Spleen (tissue), 11 donors: Measurements from ENCODE around the gene NFKBIE. TPM values are rescaled to one million over a fixed set of nuclear protein-coding genes. Genes with fewer than 3 reads are reported as not detected.
A peak's percentile ranks its signal among the peaks of the same experiment; 100 is the strongest.

Experiments
- DNase-seq: peaks from one replicate; pipeline ENCODE4 v3.0.0-alpha.2; 2020
- H3K27ac ChIP-seq, 8 donors: fragments of 200-600 bp; sonication (generic) in 7 of 8; 1 replicate in 4 of 8; 2 replicates in 4 of 8; pipeline versions ENCODE4 v1.5.0 to v1.8.0; 2016 to 2021; ENCODE audit warnings: inconsistent platforms in 4 of 8, mild to moderate bottlenecking in 4 of 8, moderate library complexity in 1 of 8
- H3K27me3 ChIP-seq, 7 donors: fragments of 200-600 bp; sonication (generic) in 6 of 7; replicated peaks in 1 of 7; 1 replicate in 4 of 7; 2 replicates in 3 of 7; pipeline versions ENCODE4 v1.5.0 to v1.8.0; 2016 to 2021; ENCODE audit warnings: inconsistent platforms in 3 of 7, mild to moderate bottlenecking in 1 of 7
- H3K36me3 ChIP-seq, 6 donors: fragments of 200-600 bp; sonication (generic) in 5 of 6; 1 replicate in 4 of 6; 2 replicates in 2 of 6; pipeline versions ENCODE4 v1.5.0 to v1.8.0; 2016 to 2021; ENCODE audit warnings: inconsistent platforms in 2 of 6
- H3K4me1 ChIP-seq, 6 donors: fragments of 200-600 bp; sonication (generic) in 5 of 6; 1 replicate in 3 of 6; 2 replicates in 3 of 6; pipeline versions ENCODE4 v1.5.0 to v1.8.0; 2016 to 2021; ENCODE audit warnings: inconsistent platforms in 3 of 6
- H3K4me3 ChIP-seq, 8 donors: fragments of 200-600 bp; sonication (generic) in 7 of 8; 1 replicate in 4 of 8; 2 replicates in 4 of 8; pipeline versions ENCODE4 v1.5.0 to v1.8.0; 2016 to 2021; ENCODE audit warnings: inconsistent platforms in 4 of 8, mild to moderate bottlenecking in 4 of 8, moderate library complexity in 2 of 8
- H3K9me3 ChIP-seq, 8 donors: fragments of 200-600 bp; sonication (generic) in 7 of 8; 1 replicate in 4 of 8; 2 replicates in 4 of 8; pipeline versions ENCODE4 v1.5.0 to v1.8.0; 2016 to 2021; ENCODE audit warnings: inconsistent platforms in 4 of 8
- POLR2A ChIP-seq, 3 donors: fragments of 450-650 bp; IDR thresholded peaks; one replicate each; pipeline ENCODE4 v1.5.1; 2017; ENCODE audit warnings: antibody characterized with exemption in 3 of 3, mild to moderate bottlenecking in 1 of 3
- POLR2AphosphoS5 ChIP-seq, 3 donors: sonication (generic); formaldehyde crosslinking; IDR thresholded peaks; one replicate each; pipeline ENCODE4 v1.5.1; 2017; ENCODE audit warnings: antibody characterized with exemption in 3 of 3
- WGBS, 5 donors: extraction: QIAGEN DNeasy Blood & Tissue Kit in 3 of 5; methylation state at CpG; one replicate each; pipeline versions ENCODE4 v1.1.5 to v1.1.7; 2013 to 2018; 5-methylcytosine and 5-hydroxymethylcytosine counted together
- intact Hi-C: fragments of 100-400 bp; cut with DNase I; formaldehyde crosslinking; loops from one replicate; pipeline ENCODE4 v1.15.0; 2023; ENCODE audit warnings: low total_unique reads
- polyA plus RNA-seq, 3 donors: library from polyadenylated mRNA; stranded (reverse); fragments of 200-250 nt; gene quantifications; one replicate each; pipeline ENCODE4 v1.2.1, GENCODE V29; 2013
- total RNA-seq, 7 donors: library from RNA; depleted of rRNA in 3 of 7; stranded (reverse); fragments of >200 nt in 3 of 7; fragmentation: NEBNext Ultra II Directional in 4 of 7; extraction: Animal tissue kit (Norgen Biotek cat#: 25700) in 4 of 7; gene quantifications; one replicate each; pipeline versions ENCODE4 v1.1.0 to v1.2.1, GENCODE V29; 2016 to 2021
- TF ChIP-seq, protein P1 (sequence below), 11 experiments: fragments of 200-600 bp in 7 of 11; fragments of 450-650 bp in 4 of 11; sonication (generic) in 4 of 11; IDR thresholded peaks in 8 of 11; conservative IDR thresholded peaks in 3 of 11; 1 replicate in 7 of 11; 2 replicates in 4 of 11; pipeline versions ENCODE4 v1.4.0 to v1.8.0; 2016 to 2021; ENCODE audit warnings: antibody characterized with exemption in 11 of 11, inconsistent platforms in 4 of 11, mild to moderate bottlenecking in 1 of 11
- donor health status: healthy with polysubstance abuse.
- donor health status: DM: no; HTN: no; CAD: no; lungs with moderate emphysema.
- donor health status: DM: no; HTN: no; CAD: no.
- donor health status: Bipolar disorder and iron deficiency.
- donor health status: healthy.
- donor health status: DM: no; HTN: no; CAD: no.
- donor health status: DM: yes; HTN: yes; CAD: no.

Gene NFKBIE
- total and polyA plus RNA-seq, 10 donors: 32.2 to 89.7 (median 49.0) TPM

DNA sequence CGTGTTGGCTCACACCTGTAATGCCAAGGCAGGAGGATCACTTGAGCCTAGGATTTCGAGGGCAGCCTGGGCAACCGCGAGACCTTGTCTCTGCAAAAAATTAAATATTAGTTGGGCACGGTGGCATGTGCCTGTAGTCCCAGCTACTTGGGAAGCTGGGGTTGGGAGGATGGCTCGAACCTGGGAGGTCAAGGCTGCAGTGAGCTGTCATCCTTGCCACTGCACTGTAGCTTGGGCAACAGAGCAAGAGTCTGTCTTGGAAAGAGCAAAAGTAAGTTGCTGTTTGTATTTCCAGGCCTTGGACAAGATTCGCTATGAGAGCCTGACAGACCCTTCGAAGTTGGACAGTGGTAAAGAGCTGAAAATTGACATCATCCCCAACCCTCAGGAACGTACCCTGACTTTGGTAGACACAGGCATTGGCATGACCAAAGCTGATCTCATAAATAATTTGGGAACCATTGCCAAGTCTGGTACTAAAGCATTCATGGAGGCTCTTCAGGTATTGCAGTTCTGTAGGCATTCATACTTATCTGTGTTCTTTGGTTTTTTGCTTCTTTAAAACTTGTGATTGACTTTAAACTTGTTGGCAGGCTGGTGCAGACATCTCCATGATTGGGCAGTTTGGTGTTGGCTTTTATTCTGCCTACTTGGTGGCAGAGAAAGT lies 16.1 kb downstream of the NFKBIE start:
- TF ChIP-seq POLR2A (IDR thresholded peaks at IDR 0.05) (no peak), POLR2AphosphoS5 (IDR thresholded peaks at IDR 0.05) (no peak)
- TF ChIP-seq, protein P1, sequence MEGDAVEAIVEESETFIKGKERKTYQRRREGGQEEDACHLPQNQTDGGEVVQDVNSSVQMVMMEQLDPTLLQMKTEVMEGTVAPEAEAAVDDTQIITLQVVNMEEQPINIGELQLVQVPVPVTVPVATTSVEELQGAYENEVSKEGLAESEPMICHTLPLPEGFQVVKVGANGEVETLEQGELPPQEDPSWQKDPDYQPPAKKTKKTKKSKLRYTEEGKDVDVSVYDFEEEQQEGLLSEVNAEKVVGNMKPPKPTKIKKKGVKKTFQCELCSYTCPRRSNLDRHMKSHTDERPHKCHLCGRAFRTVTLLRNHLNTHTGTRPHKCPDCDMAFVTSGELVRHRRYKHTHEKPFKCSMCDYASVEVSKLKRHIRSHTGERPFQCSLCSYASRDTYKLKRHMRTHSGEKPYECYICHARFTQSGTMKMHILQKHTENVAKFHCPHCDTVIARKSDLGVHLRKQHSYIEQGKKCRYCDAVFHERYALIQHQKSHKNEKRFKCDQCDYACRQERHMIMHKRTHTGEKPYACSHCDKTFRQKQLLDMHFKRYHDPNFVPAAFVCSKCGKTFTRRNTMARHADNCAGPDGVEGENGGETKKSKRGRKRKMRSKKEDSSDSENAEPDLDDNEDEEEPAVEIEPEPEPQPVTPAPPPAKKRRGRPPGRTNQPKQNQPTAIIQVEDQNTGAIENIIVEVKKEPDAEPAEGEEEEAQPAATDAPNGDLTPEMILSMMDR (IDR thresholded peaks at IDR 0.05 in 8 of 11, conservative IDR thresholded peaks at IDR 0.05 in 3 of 11): no peak
- Histone ChIP-seq H3K36me3 (peaks cover 7 to 62% (median 59%) of the 10 kb centered on the region in 6 donors), H3K27ac (peak overlapping the region in 4 of 8 donors; percentile 98 to 99 (median 99)), H3K9me3 (no peaks in the 10 kb centered on the region), H3K4me1 (peaks cover 21 to 79% (median 57%) of the 10 kb centered on the region in 6 donors), H3K27me3 (no peaks in the 10 kb centered on the region), H3K4me3 (peak overlapping the region in 3 of 8 donors; percentile 73 to 99 (median 99))
- 74 to 84% (median 83%) methylated on average over 9 of the region's 9 CpGs for WGBS, 5 donors
- peak; percentile 70 for DNase-seq
- intact Hi-C loops: no loop called here

- TF ChIP-seq POLR2AphosphoS5 (IDR thresholded peaks at IDR 0.05): no peak
- TF ChIP-seq POLR2A (IDR thresholded peaks at IDR 0.05): no peak
- TF ChIP-seq, protein P1 (IDR thresholded peaks at IDR 0.05 in 8 of 11, conservative IDR thresholded peaks at IDR 0.05 in 3 of 11): no peak
- H3K4me3 ChIP-seq: peak overlapping the region; percentile 59 to 99 (median 93)
- peaks cover 21 to 73% (median 51%) of the 10 kb centered on the region in 6 donors for H3K4me1 ChIP-seq
- 20 to 43% (median 30%) methylated on average over 1 of the region's 1 CpG for WGBS, 5 donors
- H3K27me3 ChIP-seq: no peaks in the 10 kb centered on the region
- intact Hi-C loops: no loop called here
- H3K36me3 ChIP-seq: peaks cover 5 to 56% (median 52%) of the 10 kb centered on the region in 6 donors
- H3K27ac ChIP-seq: peak overlapping the region in 7 of 8 donors; percentile 97 to 99 (median 98)
- no peaks in the 10 kb centered on the region for H3K9me3 ChIP-seq
- no peak for DNase-seq
These were observed 16.8 kb downstream of the NFKBIE start for GRCh38 chr6:44248579-44248978.

DNA sequence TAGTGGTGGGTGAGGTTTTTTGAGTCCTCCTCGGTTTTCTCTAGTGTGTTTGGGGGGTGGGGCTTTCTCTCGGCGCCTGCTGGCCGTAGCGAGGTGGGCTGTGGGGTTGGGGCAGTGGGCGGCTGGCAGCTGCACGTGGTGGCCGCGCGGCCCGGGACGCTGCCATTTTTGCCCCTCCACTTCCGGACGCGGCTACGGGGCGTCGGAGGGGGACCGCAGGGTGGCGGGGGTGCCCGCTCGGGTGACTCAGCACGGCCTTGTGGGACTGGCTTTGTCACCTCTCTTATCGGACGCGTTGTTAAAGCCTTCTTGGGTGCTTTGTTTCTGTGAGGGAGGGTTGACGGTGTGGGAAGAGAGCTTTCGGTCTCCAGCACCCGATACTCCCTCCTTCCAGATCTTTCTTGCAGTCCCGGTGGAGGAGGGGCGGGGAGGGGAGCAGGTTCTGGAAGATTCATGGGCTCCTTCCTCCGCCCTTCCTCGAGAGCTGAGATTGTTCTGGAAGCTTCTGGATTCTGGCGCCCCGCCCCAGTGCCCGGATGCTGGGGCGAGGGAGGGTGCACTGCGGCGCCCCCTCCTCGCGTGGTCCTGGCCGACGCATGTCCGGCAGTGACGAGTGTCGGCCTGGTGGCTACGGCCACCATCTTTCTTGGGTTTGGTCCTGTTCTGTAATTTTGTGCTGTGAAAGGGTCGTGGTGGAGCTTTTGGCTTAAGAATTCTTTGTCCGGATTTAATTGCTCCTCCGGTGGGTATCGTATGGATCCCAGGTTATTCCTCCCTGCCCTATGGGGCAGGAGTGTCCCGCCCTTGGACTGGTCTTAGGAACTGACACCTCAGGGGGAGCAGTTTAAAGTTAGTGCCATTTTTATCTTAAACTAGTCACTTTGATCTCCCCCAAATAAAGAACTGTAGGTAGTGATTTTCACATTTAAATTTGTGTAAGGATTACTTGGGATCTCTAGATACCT lies 17.7 kb downstream of the NFKBIE start:
- peak; percentile 96 for DNase-seq
- peaks cover 5 to 46% (median 43%) of the 10 kb centered on the region in 6 donors for H3K36me3 ChIP-seq
- 0 to 1% (median 1%) methylated on average over 30 to 52 of the region's 52 CpGs for WGBS, 5 donors
- H3K27ac ChIP-seq: peak overlapping the region; percentile 94 to 99 (median 98)
- TF ChIP-seq POLR2A (IDR thresholded peaks at IDR 0.05) (no peak), POLR2AphosphoS5 (IDR thresholded peaks at IDR 0.05) (peak; percentile 61 to 91 (median 61))
- TF ChIP-seq, protein P1 (IDR thresholded peaks at IDR 0.05 in 8 of 11, conservative IDR thresholded peaks at IDR 0.05 in 3 of 11): peak in 2 of 11 experiments; percentile 4 to 14
- no peaks in the 10 kb centered on the region for H3K9me3 ChIP-seq
- no peaks in the 10 kb centered on the region for H3K27me3 ChIP-seq
- intact Hi-C loops: no loop called here
- peak overlapping the region; percentile 59 to 99 (median 93) for H3K4me3 ChIP-seq
- peaks cover 21 to 64% (median 44%) of the 10 kb centered on the region in 6 donors for H3K4me1 ChIP-seq
